ENCODE measurements around the gene SYNE3. TPM values are rescaled to one million over a fixed set of nuclear protein-coding genes. Genes with fewer than 3 reads are reported as not detected.

Gene SYNE3
- total RNA-seq, 3 donors from 2014 or later: 13.5 to 112 (median 22.0) TPM

GRCh38 chr14:95480109-95480886 is 36.2 kb downstream of the SYNE3 start:
- Histone ChIP-seq H3K4me1 (peaks cover 7 to 10% of the 10 kb centered on the region in 2 donors), H3K9me3 (no peaks in the 10 kb centered on the region), H3K4me3 (no peak overlapping the region), H3K36me3 (no peaks in the 10 kb centered on the region), H3K27ac (peak overlapping the region; percentile 80 to 86), H3K27me3 (no peaks in the 10 kb centered on the region)
- DNase-seq (ENCODE audit: low spot score in 2 of 2): no peak
- TF ChIP-seq POLR2AphosphoS5 (IDR thresholded peaks at IDR 0.05): peak in 1 of 3 donors; percentile 30
- TF ChIP-seq CTCF (IDR thresholded peaks at IDR 0.05): no peak
- intact Hi-C loops (cut with DNase I; ENCODE audit: low total_unique reads): no loop called here

GRCh38 chr14:95479494-95479893 is 37.0 kb downstream of the SYNE3 start:
- Histone ChIP-seq H3K36me3 (no peaks in the 10 kb centered on the region), H3K27me3 (no peaks in the 10 kb centered on the region), H3K4me1 (peaks cover 3 to 10% of the 10 kb centered on the region in 2 donors), H3K27ac (peak overlapping the region; percentile 36 to 79), H3K9me3 (no peaks in the 10 kb centered on the region), H3K4me3 (peak overlapping the region in 1 of 3 donors; percentile 6)
- intact Hi-C loops (cut with DNase I; ENCODE audit: low total_unique reads): no loop called here
- DNase-seq (ENCODE audit: low spot score in 2 of 2): no peak
- TF ChIP-seq POLR2AphosphoS5 (IDR thresholded peaks at IDR 0.05): no peak
- TF ChIP-seq CTCF (IDR thresholded peaks at IDR 0.05): no peak
- no peak for TF ChIP-seq POLR2A (IDR thresholded peaks at IDR 0.05)

GRCh38 chr14:95478818-95479217 is 37.6 kb downstream of the SYNE3 start:
- H3K27ac ChIP-seq: peak overlapping the region; percentile 21 to 73
- H3K36me3 ChIP-seq: no peaks in the 10 kb centered on the region
- DNase-seq (ENCODE audit: low spot score in 2 of 2): no peak
- intact Hi-C loops (cut with DNase I; ENCODE audit: low total_unique reads): no loop called here
- TF ChIP-seq POLR2AphosphoS5 (IDR thresholded peaks at IDR 0.05): no peak
- H3K27me3 ChIP-seq: no peaks in the 10 kb centered on the region
- no peak overlapping the region for H3K4me3 ChIP-seq
- H3K9me3 ChIP-seq: no peaks in the 10 kb centered on the region
- peaks cover 3 to 8% of the 10 kb centered on the region in 2 donors for H3K4me1 ChIP-seq

GRCh38 chr14:95478309-95478708 is 38.1 kb downstream of the SYNE3 start:
- Histone ChIP-seq H3K27ac (peak overlapping the region; percentile 21 to 73), H3K4me1 (peaks cover 2 to 3% of the 10 kb centered on the region in 2 donors), H3K27me3 (no peaks in the 10 kb centered on the region), H3K9me3 (no peaks in the 10 kb centered on the region), H3K36me3 (no peaks in the 10 kb centered on the region), H3K4me3 (no peak overlapping the region)
- TF ChIP-seq POLR2A (IDR thresholded peaks at IDR 0.05): no peak
- TF ChIP-seq POLR2AphosphoS5 (IDR thresholded peaks at IDR 0.05): no peak
- no peak for TF ChIP-seq CTCF (IDR thresholded peaks at IDR 0.05)
- no peak for DNase-seq (ENCODE audit: low spot score in 2 of 2)
- intact Hi-C loops (cut with DNase I; ENCODE audit: low total_unique reads): no loop called here

GRCh38 chr14:95477411-95478269 is 38.8 kb downstream of the SYNE3 start:
- no peak for DNase-seq (ENCODE audit: low spot score in 2 of 2)
- H3K27me3 ChIP-seq: no peaks in the 10 kb centered on the region
- no peak overlapping the region for H3K4me3 ChIP-seq
- intact Hi-C loops (cut with DNase I; ENCODE audit: low total_unique reads): no loop called here
- TF ChIP-seq CTCF (IDR thresholded peaks at IDR 0.05): no peak
- TF ChIP-seq POLR2AphosphoS5 (IDR thresholded peaks at IDR 0.05): no peak
- H3K4me1 ChIP-seq: no peaks in the 10 kb centered on the region
- H3K36me3 ChIP-seq: no peaks in the 10 kb centered on the region
- H3K27ac ChIP-seq: peak overlapping the region in 1 of 2 donors; percentile 73
- no peaks in the 10 kb centered on the region for H3K9me3 ChIP-seq

Measured in breast epithelium (tissue), 4 donors.